Dendritic cell treated with granulocyte-macrophage colony-stimulating factor and Interleukin-4, amounts not matched to agents 40 ng/mL and 50 ng/mL, for 4 days (primary cell): Measurements from ENCODE around the gene GPC3.

ENCODE experiments used
- H3K27ac Mint-ChIP-seq: one replicate; pipeline ENCODE4 v1.8.0; 2022; ENCODE audit warnings: mild to moderate bottlenecking, mixed read lengths
- H3K27me3 Mint-ChIP-seq: one replicate; pipeline ENCODE4 v1.8.0; 2022; ENCODE audit warnings: mild to moderate bottlenecking, mixed read lengths
- H3K36me3 Mint-ChIP-seq: one replicate; pipeline ENCODE4 v1.8.0; 2022; ENCODE audit warnings: low read depth, mixed read lengths
- H3K4me1 Mint-ChIP-seq: one replicate; pipeline ENCODE4 v1.8.0; 2022; ENCODE audit warnings: low read depth, mixed read lengths
- H3K4me3 Mint-ChIP-seq: one replicate; pipeline ENCODE4 v1.8.0; 2022; ENCODE audit warnings: mild to moderate bottlenecking, moderate library complexity, mixed read lengths
- H3K9me3 Mint-ChIP-seq: one replicate; pipeline ENCODE4 v1.8.0; 2022; ENCODE audit warnings: mixed read lengths
- intact Hi-C: fragments of 100-400 bp; cut with micrococcal nuclease; formaldehyde crosslinking; loops from one replicate; pipeline ENCODE4 v1.15.0; 2022

Gene GPC3

GRCh38 chrX:133943507-133943906 lies 41.9 kb downstream of the GPC3 start:
- intact Hi-C loops, result no loop called here
- Mint-ChIP-seq H3K9me3 (no peaks in the 10 kb centered on the region), H3K27me3 (no peaks in the 10 kb centered on the region), H3K4me3 (no peak overlapping the region), H3K36me3 (no peaks in the 10 kb centered on the region), H3K27ac (no peak overlapping the region), H3K4me1 (no peaks in the 10 kb centered on the region)

GRCh38 chrX:133939655-133940302 lies 45.6 kb downstream of the GPC3 start:
- Mint-ChIP-seq H3K9me3 (no peaks in the 10 kb centered on the region), H3K36me3 (no peaks in the 10 kb centered on the region), H3K4me1 (no peaks in the 10 kb centered on the region), H3K27me3 (no peaks in the 10 kb centered on the region), H3K4me3 (no peak overlapping the region), H3K27ac (no peak overlapping the region)
- intact Hi-C loops, result no loop called here

GRCh38 chrX:133938530-133938929 lies 46.9 kb downstream of the GPC3 start:
- intact Hi-C loops, result no loop called here
- no peaks in the 10 kb centered on the region for H3K9me3 Mint-ChIP-seq
- H3K36me3 Mint-ChIP-seq, result no peaks in the 10 kb centered on the region
- H3K27me3 Mint-ChIP-seq, result no peaks in the 10 kb centered on the region
- H3K27ac Mint-ChIP-seq, result no peak overlapping the region
- H3K4me1 Mint-ChIP-seq, result no peaks in the 10 kb centered on the region
- H3K4me3 Mint-ChIP-seq, result no peak overlapping the region

GRCh38 chrX:133937022-133937421 lies 48.4 kb downstream of the GPC3 start:
- H3K27ac Mint-ChIP-seq, result no peak overlapping the region
- H3K4me1 Mint-ChIP-seq, result no peaks in the 10 kb centered on the region
- H3K9me3 Mint-ChIP-seq, result no peaks in the 10 kb centered on the region
- H3K36me3 Mint-ChIP-seq, result no peaks in the 10 kb centered on the region
- intact Hi-C loops, result no loop called here
- H3K4me3 Mint-ChIP-seq, result no peak overlapping the region
- no peaks in the 10 kb centered on the region for H3K27me3 Mint-ChIP-seq

GRCh38 chrX:133935076-133935475 lies 50.3 kb downstream of the GPC3 start:
- H3K9me3 Mint-ChIP-seq, result no peaks in the 10 kb centered on the region
- no peak overlapping the region for H3K27ac Mint-ChIP-seq
- no peaks in the 10 kb centered on the region for H3K27me3 Mint-ChIP-seq
- no peak overlapping the region for H3K4me3 Mint-ChIP-seq
- intact Hi-C loops, result no loop called here
- no peaks in the 10 kb centered on the region for H3K4me1 Mint-ChIP-seq
- no peaks in the 10 kb centered on the region for H3K36me3 Mint-ChIP-seq

GRCh38 chrX:133933316-133933715 lies 52.1 kb downstream of the GPC3 start:
- Mint-ChIP-seq H3K9me3 (no peaks in the 10 kb centered on the region), H3K36me3 (no peaks in the 10 kb centered on the region), H3K27ac (no peak overlapping the region), H3K4me1 (no peaks in the 10 kb centered on the region), H3K4me3 (no peak overlapping the region), H3K27me3 (no peaks in the 10 kb centered on the region)
- intact Hi-C loops, result no loop called here

- H3K27me3 Mint-ChIP-seq, result no peaks in the 10 kb centered on the region
- intact Hi-C loops, result no loop called here
- no peaks in the 10 kb centered on the region for H3K4me1 Mint-ChIP-seq
- H3K27ac Mint-ChIP-seq, result no peak overlapping the region
- H3K9me3 Mint-ChIP-seq, result no peaks in the 10 kb centered on the region
- no peaks in the 10 kb centered on the region for H3K36me3 Mint-ChIP-seq
- H3K4me3 Mint-ChIP-seq, result no peak overlapping the region
Observed at GRCh38 chrX:133929836-133930464, 55.4 kb downstream of the GPC3 start.

- Mint-ChIP-seq H3K27ac (no peak overlapping the region), H3K9me3 (no peaks in the 10 kb centered on the region), H3K36me3 (no peaks in the 10 kb centered on the region), H3K4me3 (no peak overlapping the region), H3K4me1 (no peaks in the 10 kb centered on the region), H3K27me3 (no peaks in the 10 kb centered on the region)
- intact Hi-C loops, result no loop called here
Observed at GRCh38 chrX:133928365-133928764, 57.0 kb downstream of the GPC3 start.

GRCh38 chrX:133926809-133927208 lies 58.6 kb downstream of the GPC3 start:
- Mint-ChIP-seq H3K4me1 (no peaks in the 10 kb centered on the region), H3K9me3 (no peaks in the 10 kb centered on the region), H3K27me3 (no peaks in the 10 kb centered on the region), H3K36me3 (no peaks in the 10 kb centered on the region), H3K27ac (no peak overlapping the region), H3K4me3 (no peak overlapping the region)
- intact Hi-C loops, result no loop called here

GRCh38 chrX:133926099-133926498 lies 59.3 kb downstream of the GPC3 start:
- Mint-ChIP-seq H3K4me3 (no peak overlapping the region), H3K27me3 (no peaks in the 10 kb centered on the region), H3K4me1 (no peaks in the 10 kb centered on the region), H3K9me3 (no peaks in the 10 kb centered on the region), H3K27ac (no peak overlapping the region), H3K36me3 (no peaks in the 10 kb centered on the region)
- intact Hi-C loops, result no loop called here

- H3K9me3 Mint-ChIP-seq, result no peaks in the 10 kb centered on the region
- no peaks in the 10 kb centered on the region for H3K4me1 Mint-ChIP-seq
- no peak overlapping the region for H3K4me3 Mint-ChIP-seq
- intact Hi-C loops, result no loop called here
- no peaks in the 10 kb centered on the region for H3K36me3 Mint-ChIP-seq
- H3K27ac Mint-ChIP-seq, result no peak overlapping the region
- H3K27me3 Mint-ChIP-seq, result no peaks in the 10 kb centered on the region
Observed at GRCh38 chrX:133924548-133924947, 60.8 kb downstream of the GPC3 start.

- H3K4me1 Mint-ChIP-seq, result no peaks in the 10 kb centered on the region
- intact Hi-C loops, result no loop called here
- no peak overlapping the region for H3K4me3 Mint-ChIP-seq
Observed at GRCh38 chrX:133923548-133923947, 61.8 kb downstream of the GPC3 start.

GRCh38 chrX:133923113-133923512 lies 62.3 kb downstream of the GPC3 start:
- H3K27ac Mint-ChIP-seq, result no peak overlapping the region

More at GRCh38 chrX:133923548-133923947, 61.8 kb downstream of the GPC3 start:
- Mint-ChIP-seq H3K36me3 (no peaks in the 10 kb centered on the region), H3K9me3 (no peaks in the 10 kb centered on the region), H3K27ac (no peak overlapping the region), H3K27me3 (no peaks in the 10 kb centered on the region)

GRCh38 chrX:133922390-133922771 lies 63.0 kb downstream of the GPC3 start:
- Mint-ChIP-seq H3K4me3 (no peak overlapping the region), H3K9me3 (no peaks in the 10 kb centered on the region), H3K4me1 (no peaks in the 10 kb centered on the region), H3K36me3 (no peaks in the 10 kb centered on the region), H3K27me3 (no peaks in the 10 kb centered on the region), H3K27ac (no peak overlapping the region)
- intact Hi-C loops, result no loop called here

More at GRCh38 chrX:133923113-133923512, 62.3 kb downstream of the GPC3 start:
- Mint-ChIP-seq H3K4me3 (no peak overlapping the region), H3K9me3 (no peaks in the 10 kb centered on the region), H3K27me3 (no peaks in the 10 kb centered on the region), H3K36me3 (no peaks in the 10 kb centered on the region), H3K4me1 (no peaks in the 10 kb centered on the region)
- intact Hi-C loops, result no loop called here
